Measurements from ENCODE around the gene GLOD5.

GLOD5 gene

DNA sequence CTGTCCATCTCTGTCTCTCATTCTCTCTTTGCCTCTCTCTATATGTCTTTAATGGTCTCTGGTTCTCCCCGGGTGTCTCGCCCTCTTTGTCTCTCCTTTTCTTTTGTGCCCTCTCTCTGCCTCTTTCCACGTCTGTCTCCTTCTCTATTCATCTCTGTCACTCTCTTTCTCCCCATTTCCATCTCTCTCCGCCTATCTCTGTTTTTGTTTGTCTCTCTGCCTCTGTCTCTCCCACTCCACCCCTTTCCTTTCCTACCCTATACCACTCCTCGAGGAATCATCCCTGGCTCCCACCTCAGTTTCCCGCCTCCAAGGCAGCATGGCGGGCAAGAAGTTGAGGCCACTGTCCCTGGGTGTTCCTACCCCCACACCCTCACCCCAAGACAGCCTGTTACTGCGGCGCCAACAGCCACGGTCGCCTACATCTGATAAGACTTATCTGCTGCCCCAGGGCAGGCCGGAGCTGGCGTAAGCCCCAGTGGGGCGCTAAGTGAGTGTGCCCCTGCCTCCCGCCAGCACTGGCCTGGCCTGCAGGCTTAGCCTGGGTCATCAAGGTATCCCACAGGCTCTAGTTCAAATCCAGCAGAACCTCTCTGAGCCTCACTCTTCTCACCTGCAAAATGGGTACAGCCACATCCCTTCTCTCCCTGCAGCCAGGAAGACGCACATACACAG, 24.1 kb downstream of the GLOD5 start:
- H3F3A ChIP-seq (ENCODE audit: insufficient read depth, low read length): no peaks in the 10 kb centered on the region
- no peak overlapping the region for H3K4me3 ChIP-seq (ENCODE audit: low read depth, low read length, poor library complexity, severe bottlenecking)
- TF ChIP-seq CTCF (IDR thresholded peaks at IDR 0.05; ENCODE audit: low read length) (no peak), EZH2 (IDR thresholded peaks at IDR 0.05; ENCODE audit: borderline replicate concordance, low read length) (no peak)
- H3K27me3 ChIP-seq (ENCODE audit: insufficient read depth, low read length): no peaks in the 10 kb centered on the region
- H3K27ac ChIP-seq (ENCODE audit: low read depth, low read length, poor library complexity, severe bottlenecking): no peak overlapping the region
- no peak overlapping the region for H2AFZ ChIP-seq (ENCODE audit: low read length)
- H3K4me2 ChIP-seq (ENCODE audit: low read length): no peak overlapping the region
- H3K9ac ChIP-seq (ENCODE audit: low read length): no peak overlapping the region
- H3K79me2 ChIP-seq (ENCODE audit: insufficient read depth, low read length): no peaks in the 10 kb centered on the region
- no peaks in the 10 kb centered on the region for H4K20me1 ChIP-seq (ENCODE audit: insufficient read depth, low read length)
- no peaks in the 10 kb centered on the region for H3K4me1 ChIP-seq (ENCODE audit: insufficient read depth, low read length, severe bottlenecking)
- no peaks in the 10 kb centered on the region for H3K9me3 ChIP-seq (ENCODE audit: low read length)
- no peaks in the 10 kb centered on the region for H3K9me2 ChIP-seq (ENCODE audit: low read depth, low read length)
- no peaks in the 10 kb centered on the region for H3K36me3 ChIP-seq (ENCODE audit: insufficient read depth, low read length)

DNA sequence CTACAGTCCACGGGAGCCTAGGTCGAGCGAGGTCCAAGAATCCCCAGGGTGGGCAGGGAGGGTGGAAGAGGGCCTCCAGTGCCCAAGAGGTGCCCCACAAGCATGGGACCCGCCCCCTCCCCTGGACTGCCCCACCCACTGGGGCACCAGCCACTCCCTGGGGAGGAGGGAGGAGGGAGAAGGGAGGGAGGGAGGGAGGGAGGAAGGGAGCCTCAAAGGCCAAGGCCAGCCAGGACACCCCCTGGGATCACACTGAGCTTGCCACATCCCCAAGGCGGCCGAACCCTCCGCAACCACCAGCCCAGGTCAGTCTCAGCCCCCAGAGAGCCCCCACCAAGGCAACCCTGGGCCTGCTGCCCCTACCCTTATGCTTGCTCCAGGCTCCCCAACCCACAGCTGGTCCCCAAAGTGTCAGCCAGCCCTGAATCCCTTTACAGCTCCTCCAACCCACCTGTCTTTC, 24.8 kb downstream of the GLOD5 start, which contains the start of gene GATA1:
Gene GATA1 (plus strand): TSS at position 250 of the 460 bp plus-strand sequence. CDS start 4,520 bp downstream, outside the sequence.
- no peak within 1 kb of the TSS for H3K4me2 ChIP-seq (ENCODE audit: low read length)
- no peaks in the 10 kb centered on the region for H3K9me2 ChIP-seq (ENCODE audit: low read depth, low read length)
- no peaks in the 10 kb centered on the region for H3K36me3 ChIP-seq (ENCODE audit: insufficient read depth, low read length)
- no peaks in the 10 kb centered on the region for H3F3A ChIP-seq (ENCODE audit: insufficient read depth, low read length)
- H3K79me2 ChIP-seq (ENCODE audit: insufficient read depth, low read length): no peaks in the 10 kb centered on the region
- no peak within 1 kb of the TSS for H2AFZ ChIP-seq (ENCODE audit: low read length)
- H4K20me1 ChIP-seq (ENCODE audit: insufficient read depth, low read length): no peaks in the 10 kb centered on the region
- no peaks in the 10 kb centered on the region for H3K4me1 ChIP-seq (ENCODE audit: insufficient read depth, low read length, severe bottlenecking)
- no peak within 1 kb of the TSS for H3K4me3 ChIP-seq (ENCODE audit: low read depth, low read length, poor library complexity, severe bottlenecking)
- no peak within 1 kb of the TSS for H3K9ac ChIP-seq (ENCODE audit: low read length)
- no peaks in the 10 kb centered on the region for H3K9me3 ChIP-seq (ENCODE audit: low read length)
- no peak within 1 kb of the TSS for H3K27ac ChIP-seq (ENCODE audit: low read depth, low read length, poor library complexity, severe bottlenecking)
- H3K27me3 ChIP-seq (ENCODE audit: insufficient read depth, low read length): no peaks in the 10 kb centered on the region
- no peak for TF ChIP-seq CTCF (IDR thresholded peaks at IDR 0.05; ENCODE audit: low read length)
- no peak for TF ChIP-seq EZH2 (IDR thresholded peaks at IDR 0.05; ENCODE audit: borderline replicate concordance, low read length)

DNA sequence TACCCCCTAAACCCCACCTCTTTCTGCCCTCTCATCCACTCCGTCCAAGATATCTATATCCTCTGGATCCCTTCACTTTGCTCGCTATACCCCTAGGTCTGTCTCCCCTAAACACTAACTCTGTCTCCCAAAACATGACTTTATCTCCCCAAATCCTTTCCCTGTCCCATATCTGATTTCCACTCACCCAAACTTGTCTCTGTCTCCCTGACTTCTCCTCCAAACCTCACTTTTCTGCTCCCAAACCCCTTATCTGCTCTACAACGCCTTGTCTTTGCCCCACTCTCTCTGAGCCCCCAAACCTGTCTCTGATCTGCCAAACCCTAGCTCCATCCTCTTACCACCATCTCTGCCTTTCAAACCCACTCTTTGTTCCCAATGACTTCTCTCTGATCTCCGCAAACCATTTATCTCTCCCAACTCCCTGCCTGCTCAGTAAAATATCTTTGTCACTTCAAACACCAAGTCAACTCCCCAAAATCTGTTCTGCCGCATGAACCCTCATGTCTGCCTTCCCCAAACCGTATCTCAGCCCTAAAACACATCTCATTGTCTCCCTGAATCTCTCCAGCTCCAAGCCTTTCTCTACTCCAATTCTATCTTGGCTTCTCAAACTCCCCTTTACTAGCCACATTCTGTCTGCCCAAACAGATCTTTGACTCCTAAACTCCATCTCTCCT, 25.4 kb downstream of the GLOD5 start:
- Histone ChIP-seq H3F3A (ENCODE audit: insufficient read depth, low read length) (no peaks in the 10 kb centered on the region), H3K9me3 (ENCODE audit: low read length) (no peaks in the 10 kb centered on the region), H3K4me3 (ENCODE audit: low read depth, low read length, poor library complexity, severe bottlenecking) (no peak overlapping the region), H3K36me3 (ENCODE audit: insufficient read depth, low read length) (no peaks in the 10 kb centered on the region), H3K79me2 (ENCODE audit: insufficient read depth, low read length) (no peaks in the 10 kb centered on the region), H3K9ac (ENCODE audit: low read length) (no peak overlapping the region), H3K27ac (ENCODE audit: low read depth, low read length, poor library complexity, severe bottlenecking) (no peak overlapping the region), H3K9me2 (ENCODE audit: low read depth, low read length) (no peaks in the 10 kb centered on the region), H4K20me1 (ENCODE audit: insufficient read depth, low read length) (no peaks in the 10 kb centered on the region), H3K27me3 (ENCODE audit: insufficient read depth, low read length) (no peaks in the 10 kb centered on the region), H2AFZ (ENCODE audit: low read length) (no peak overlapping the region), H3K4me1 (ENCODE audit: insufficient read depth, low read length, severe bottlenecking) (no peaks in the 10 kb centered on the region), H3K4me2 (ENCODE audit: low read length) (no peak overlapping the region)
- no peak for TF ChIP-seq EZH2 (IDR thresholded peaks at IDR 0.05; ENCODE audit: borderline replicate concordance, low read length)
- TF ChIP-seq CTCF (IDR thresholded peaks at IDR 0.05; ENCODE audit: low read length): no peak
